Measurements from ENCODE around the gene TRMT61A. TPM values are rescaled to one million over a fixed set of nuclear protein-coding genes. Genes with fewer than 3 reads are reported as not detected.

Gene TRMT61A
- total and polyA plus RNA-seq, 2 of the 4 experiments (the other 2 are of a cell fraction): 5.7 to 16.2 TPM

- dilution Hi-C loops (cut with HindIII; ENCODE audit: low sequenced_read_pairs, unreplicated experiment): no loop called here
- Histone ChIP-seq H2AK9ac (replicated peaks; ENCODE audit: low read depth, low read length, poor library complexity) (peak overlapping the region; percentile 37), H3K14ac (replicated peaks; ENCODE audit: low read depth, low read length) (no peak overlapping the region), H2BK5ac (ENCODE audit: low read depth, low read length, poor library complexity, severe bottlenecking) (no peak overlapping the region), H4K20me1 (ENCODE audit: insufficient read depth, low read length) (peaks cover 13% of the 10 kb centered on the region), H3K27me3 (ENCODE audit: control insufficient read depth, insufficient read depth, low read length) (no peaks in the 10 kb centered on the region), H3K36me3 (ENCODE audit: control insufficient read depth, insufficient read depth, low read length) (peaks cover 50% of the 10 kb centered on the region), H3K4ac (ENCODE audit: low read depth, low read length) (no peak overlapping the region), H2AFZ (replicated peaks; ENCODE audit: low read length, poor library complexity) (no peak overlapping the region), H2BK20ac (ENCODE audit: low read depth, low read length) (no peak overlapping the region), H4K8ac (ENCODE audit: low read depth in 2 of 2, low read length in 2 of 2) (no peak overlapping the region), H4K91ac (ENCODE audit: insufficient read depth, low read depth, low read length) (no peak overlapping the region), H3K9ac (ENCODE audit: low read depth, low read length) (no peak overlapping the region), H3K4me1 (ENCODE audit: control insufficient read depth, insufficient read depth, low read length) (peaks cover 4% of the 10 kb centered on the region; the same call in 1 of the 2 replicates), H3K18ac (ENCODE audit: low read depth, low read length) (no peak overlapping the region), H3K4me2 (ENCODE audit: low read depth, low read length) (no peak overlapping the region), H2AK5ac (ENCODE audit: low read depth, low read length) (no peak overlapping the region), H3K23ac (ENCODE audit: low read depth, low read length) (no peak overlapping the region), H3K9me3 (ENCODE audit: control insufficient read depth, insufficient read depth, low read length) (no peaks in the 10 kb centered on the region), H4K5ac (ENCODE audit: low read depth, low read length) (no peak overlapping the region), H3K27ac (ENCODE audit: insufficient read depth, low read length) (no peak overlapping the region), H3K56ac (ENCODE audit: extremely low read depth, insufficient read depth, low read length) (no peak overlapping the region), H2BK15ac (ENCODE audit: low read depth, low read length) (no peak overlapping the region), H2BK120ac (ENCODE audit: low read depth, low read length) (no peak overlapping the region), H3K79me1 (ENCODE audit: low read depth in 1 of 2, low read length in 2 of 2) (peaks cover 3 to 29% of the 10 kb centered on the region in 2 experiments), H3K4me3 (ENCODE audit: insufficient read depth, low read depth, low read length) (no peak overlapping the region), H3K9me1 (ENCODE audit: insufficient read depth, low read length) (0 out of 2 replicates have a peak, but pooled peaks cover 3% of the 10 kb centered on the region)
- no peak for ATAC-seq (ENCODE audit: low read depth)
- 100% methylated on average over 6 of the region's 16 CpGs; no CpG with 5 or more reads in 1 of the 2 experiments for WGBS, 2 experiments (ENCODE audit: extremely low coverage in 2 of 2, insufficient read length in 1 of 2)
- POLR2A ChIA-PET (ENCODE audit: unreplicated experiment): no interaction called here
- DNase-seq: no peak
- in situ Hi-C loops (cut with MboI; ENCODE audit: low sequenced_read_pairs): no loop called here
- CTCF ChIA-PET: no interaction called here
- intact Hi-C loops (cut with micrococcal nuclease): no loop called here
- no TSS peak for BruUV-seq (replicated peaks)
- TF ChIP-seq ELK1 (IDR thresholded peaks at IDR 0.05; ENCODE audit: borderline replicate concordance, low read depth, low read length) (no peak), MXI1 (IDR thresholded peaks at IDR 0.05; ENCODE audit: borderline replicate concordance, low read depth, low read length) (no peak), SMC3 (IDR thresholded peaks at IDR 0.05; ENCODE audit: low read depth, low read length) (no peak), RCOR1 (IDR thresholded peaks at IDR 0.05; ENCODE audit: insufficient replicate concordance, low read length) (no peak), CHD1 (IDR thresholded peaks at IDR 0.05; ENCODE audit: low read depth, low read length) (no peak), CEBPB (IDR thresholded peaks at IDR 0.05; ENCODE audit: low read depth, low read length) (no peak), RFX5 (IDR thresholded peaks at IDR 0.05; ENCODE audit: low read depth, low read length) (no peak), BHLHE40 (IDR thresholded peaks at IDR 0.05; ENCODE audit: low read depth, low read length) (no peak), USF2 (IDR thresholded peaks at IDR 0.05; ENCODE audit: low read depth, low read length) (no peak), FOS (IDR thresholded peaks at IDR 0.05; ENCODE audit: low read depth, low read length) (no peak), MAFK (IDR thresholded peaks at IDR 0.05; ENCODE audit: low read depth, low read length) (no peak), POLR2A (IDR thresholded peaks at IDR 0.05; ENCODE audit: low read depth, low read length) (no peak), MAZ (IDR thresholded peaks at IDR 0.05; ENCODE audit: borderline replicate concordance, low read depth, low read length) (no peak), RAD21 (IDR thresholded peaks at IDR 0.05; ENCODE audit: low read length) (no peak)
- TF ChIP-seq, protein P1, sequence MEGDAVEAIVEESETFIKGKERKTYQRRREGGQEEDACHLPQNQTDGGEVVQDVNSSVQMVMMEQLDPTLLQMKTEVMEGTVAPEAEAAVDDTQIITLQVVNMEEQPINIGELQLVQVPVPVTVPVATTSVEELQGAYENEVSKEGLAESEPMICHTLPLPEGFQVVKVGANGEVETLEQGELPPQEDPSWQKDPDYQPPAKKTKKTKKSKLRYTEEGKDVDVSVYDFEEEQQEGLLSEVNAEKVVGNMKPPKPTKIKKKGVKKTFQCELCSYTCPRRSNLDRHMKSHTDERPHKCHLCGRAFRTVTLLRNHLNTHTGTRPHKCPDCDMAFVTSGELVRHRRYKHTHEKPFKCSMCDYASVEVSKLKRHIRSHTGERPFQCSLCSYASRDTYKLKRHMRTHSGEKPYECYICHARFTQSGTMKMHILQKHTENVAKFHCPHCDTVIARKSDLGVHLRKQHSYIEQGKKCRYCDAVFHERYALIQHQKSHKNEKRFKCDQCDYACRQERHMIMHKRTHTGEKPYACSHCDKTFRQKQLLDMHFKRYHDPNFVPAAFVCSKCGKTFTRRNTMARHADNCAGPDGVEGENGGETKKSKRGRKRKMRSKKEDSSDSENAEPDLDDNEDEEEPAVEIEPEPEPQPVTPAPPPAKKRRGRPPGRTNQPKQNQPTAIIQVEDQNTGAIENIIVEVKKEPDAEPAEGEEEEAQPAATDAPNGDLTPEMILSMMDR (conservative IDR thresholded peaks at IDR 0.05; ENCODE audit: low read depth, low read length): no peak
Observed at GRCh38 chr14:103508521-103509329, 20.3 kb upstream of the TRMT61A start.
